SK-N-MC (cell line): ENCODE data around the gene ALPL.

Experiments
- EZH2 ChIP-seq: fragments of 200-600 bp; sonication (generic); IDR thresholded peaks from one replicate; pipeline ENCODE4 v1.6.1; 2017; ENCODE audit warnings: antibody characterized with exemption
- FOXP2 ChIP-seq: optimal IDR thresholded peaks from 2 replicates; pipeline ENCODE3; 2011; ENCODE audit warnings: mild to moderate bottlenecking, moderate library complexity; ENCODE audit not compliant: insufficient read depth; ENCODE audit errors: extremely low read length, control extremely low read depth
- POLR2AphosphoS5 ChIP-seq: IDR thresholded peaks from 2 replicates; pipeline ENCODE4 v1.6.1; 2012; ENCODE audit warnings: mild to moderate bottlenecking, low read depth, low read length, borderline replicate concordance

DNA sequence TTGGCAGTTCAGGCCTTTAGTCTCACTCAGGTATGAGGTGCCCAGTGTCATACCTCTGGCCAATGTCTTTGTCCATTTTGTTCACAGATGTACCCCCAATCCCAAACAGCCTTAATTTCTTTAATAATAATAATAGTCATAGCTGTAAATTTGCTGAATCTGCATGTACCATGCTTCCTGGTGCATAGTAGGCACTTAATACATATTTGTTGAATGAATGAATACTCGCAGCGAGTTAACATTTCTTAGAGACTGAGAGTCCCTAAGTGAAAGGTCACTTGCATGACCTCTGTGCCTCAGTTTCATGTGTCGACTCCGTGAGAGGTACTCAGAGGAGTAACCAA lies 12.5 kb downstream of the ALPL start:
- no peak for TF ChIP-seq EZH2
- TF ChIP-seq POLR2AphosphoS5 = no peak
- no peak for TF ChIP-seq FOXP2
